ENCODE results near the gene GIMAP1. TPM values are rescaled to one million over a fixed set of nuclear protein-coding genes. Genes with fewer than 3 reads are reported as not detected.
A peak's percentile ranks its signal among the peaks of the same experiment; 100 is the strongest.
"Not testable (repeated sequence)": the region's sequence is repeated elsewhere in the genome, so short reads cannot be mapped to it uniquely, and the experiment has no call there.

GIMAP1 gene
- total RNA-seq, 1 experiment from 2014 or later: not detected

- Mint-ChIP-seq H3K4me1 (ENCODE audit: insufficient read depth, unreplicated experiment) (no peaks in the 10 kb centered on the region), H3K36me3 (ENCODE audit: insufficient read depth, unreplicated experiment) (no peaks in the 10 kb centered on the region), H3K4me3 (ENCODE audit: unreplicated experiment) (no peak overlapping the region), H3K27me3 (ENCODE audit: insufficient read depth, unreplicated experiment) (no peaks in the 10 kb centered on the region), H3K27ac (ENCODE audit: low read depth, unreplicated experiment) (no peak overlapping the region), H3K9me3 (ENCODE audit: unreplicated experiment) (no peaks in the 10 kb centered on the region)
- no TSS peak for BruUV-seq (replicated peaks)
- CTCF ChIA-PET: no interaction called here
- no peak for DNase-seq (ENCODE audit: unreplicated experiment)
- intact Hi-C loops (cut with micrococcal nuclease): no loop called here
- POLR2A ChIA-PET: no interaction called here
- TF ChIP-seq CTCF (IDR thresholded peaks at IDR 0.05; ENCODE audit: unreplicated experiment): no peak
These were observed 40.7 kb upstream of the GIMAP1 start for GRCh38 chr7:150675714-150676113.

- BruUV-seq (replicated peaks): not testable (repeated sequence)
These were observed 40.1 kb upstream of the GIMAP1 start for GRCh38 chr7:150676276-150676675.

GRCh38 chr7:150676854-150677253 is 39.6 kb upstream of the GIMAP1 start:
- intact Hi-C loops (cut with micrococcal nuclease); CTCF ChIA-PET; H3K27me3 Mint-ChIP-seq (ENCODE audit: insufficient read depth, unreplicated experiment); H3K4me1 Mint-ChIP-seq (ENCODE audit: insufficient read depth, unreplicated experiment); POLR2A ChIA-PET; H3K4me3 Mint-ChIP-seq (ENCODE audit: unreplicated experiment); H3K27ac Mint-ChIP-seq (ENCODE audit: low read depth, unreplicated experiment); BruUV-seq (replicated peaks); H3K9me3 Mint-ChIP-seq (ENCODE audit: unreplicated experiment); H3K36me3 Mint-ChIP-seq (ENCODE audit: insufficient read depth, unreplicated experiment); DNase-seq (ENCODE audit: unreplicated experiment): not testable (repeated sequence)

More at GRCh38 chr7:150676276-150676675, 40.1 kb upstream of the GIMAP1 start:
- POLR2A ChIA-PET; H3K4me1 Mint-ChIP-seq (ENCODE audit: insufficient read depth, unreplicated experiment); H3K27ac Mint-ChIP-seq (ENCODE audit: low read depth, unreplicated experiment); H3K9me3 Mint-ChIP-seq (ENCODE audit: unreplicated experiment); H3K36me3 Mint-ChIP-seq (ENCODE audit: insufficient read depth, unreplicated experiment); intact Hi-C loops (cut with micrococcal nuclease); DNase-seq (ENCODE audit: unreplicated experiment); CTCF ChIA-PET; H3K4me3 Mint-ChIP-seq (ENCODE audit: unreplicated experiment); H3K27me3 Mint-ChIP-seq (ENCODE audit: insufficient read depth, unreplicated experiment): not testable (repeated sequence)

GRCh38 chr7:150678601-150679000 is 37.8 kb upstream of the GIMAP1 start:
- POLR2A ChIA-PET; H3K4me3 Mint-ChIP-seq (ENCODE audit: unreplicated experiment); DNase-seq (ENCODE audit: unreplicated experiment); H3K27ac Mint-ChIP-seq (ENCODE audit: low read depth, unreplicated experiment); H3K4me1 Mint-ChIP-seq (ENCODE audit: insufficient read depth, unreplicated experiment); H3K27me3 Mint-ChIP-seq (ENCODE audit: insufficient read depth, unreplicated experiment); intact Hi-C loops (cut with micrococcal nuclease); H3K36me3 Mint-ChIP-seq (ENCODE audit: insufficient read depth, unreplicated experiment); H3K9me3 Mint-ChIP-seq (ENCODE audit: unreplicated experiment); BruUV-seq (replicated peaks): not testable (repeated sequence)
- CTCF ChIA-PET: interaction anchor here (0.6 kb wide), 1 partner anchor 259 kb away, joined by 4 read pairs; no protein-coding TSS in a partner anchor

GRCh38 chr7:150680364-150680763 is 36.0 kb upstream of the GIMAP1 start:
- BruUV-seq (replicated peaks); H3K36me3 Mint-ChIP-seq (ENCODE audit: insufficient read depth, unreplicated experiment); POLR2A ChIA-PET; H3K9me3 Mint-ChIP-seq (ENCODE audit: unreplicated experiment); H3K4me1 Mint-ChIP-seq (ENCODE audit: insufficient read depth, unreplicated experiment); CTCF ChIA-PET; H3K27ac Mint-ChIP-seq (ENCODE audit: low read depth, unreplicated experiment); H3K4me3 Mint-ChIP-seq (ENCODE audit: unreplicated experiment); intact Hi-C loops (cut with micrococcal nuclease); H3K27me3 Mint-ChIP-seq (ENCODE audit: insufficient read depth, unreplicated experiment); DNase-seq (ENCODE audit: unreplicated experiment): not testable (repeated sequence)

GRCh38 chr7:150685219-150686029 is 31.0 kb upstream of the GIMAP1 start, which contains the start of gene GIMAP2:
Gene GIMAP2 (plus strand): TSS chr7:150685706. CDS start chr7:150687060, 1,354 bp downstream.
- TF ChIP-seq CTCF (IDR thresholded peaks at IDR 0.05; ENCODE audit: unreplicated experiment): no peak
- H3K27me3 Mint-ChIP-seq (ENCODE audit: insufficient read depth, unreplicated experiment): no peaks in the 10 kb centered on the region
- BruUV-seq (replicated peaks): no TSS peak
- H3K9me3 Mint-ChIP-seq (ENCODE audit: unreplicated experiment): peaks cover 8% of the 10 kb centered on the region
- CTCF ChIA-PET: no interaction called here
- H3K27ac Mint-ChIP-seq (ENCODE audit: low read depth, unreplicated experiment): peak within 1 kb of the TSS; percentile 52
- intact Hi-C loops (cut with micrococcal nuclease): no loop called here
- POLR2A ChIA-PET: interaction anchor here (0.7 kb wide), 1 partner anchor 651 kb away, joined by 3 read pairs; no protein-coding TSS in a partner anchor
- DNase-seq (ENCODE audit: unreplicated experiment): peak; percentile 33
- no peaks in the 10 kb centered on the region for H3K36me3 Mint-ChIP-seq (ENCODE audit: insufficient read depth, unreplicated experiment)
- peak within 1 kb of the TSS; percentile 57 for H3K4me3 Mint-ChIP-seq (ENCODE audit: unreplicated experiment)
- H3K4me1 Mint-ChIP-seq (ENCODE audit: insufficient read depth, unreplicated experiment): peaks cover 6% of the 10 kb centered on the region

Data from MCF 10A (cell line).